Measurements from ENCODE around the gene PDGFC.

PDGFC gene

GRCh38 chr4:156732634-156733033 is 239.0 kb downstream of the PDGFC start:
- no peak for DNase-seq

- DNase-seq: no peak
These were observed 242.2 kb downstream of the PDGFC start for GRCh38 chr4:156729416-156729815.

GRCh38 chr4:156725257-156725656 is 246.3 kb downstream of the PDGFC start:
- DNase-seq: no peak

- no peak for DNase-seq
These were observed 247.5 kb downstream of the PDGFC start for GRCh38 chr4:156723951-156724668.

- DNase-seq: no peak
These were observed 253.4 kb downstream of the PDGFC start for GRCh38 chr4:156718226-156718625.

- DNase-seq: no peak
These were observed 260.4 kb downstream of the PDGFC start for GRCh38 chr4:156711193-156711590.

All from GDM1 (cell line).